Liver (tissue), 9 donors: ENCODE data around the gene SWI5. TPM values are rescaled to one million over a fixed set of nuclear protein-coding genes. Genes with fewer than 3 reads are reported as not detected.
"Not testable (repeated sequence)": the region's sequence is repeated elsewhere in the genome, so short reads cannot be mapped to it uniquely, and the experiment has no call there.

Experiments used
- DNase-seq: peaks from one replicate; pipeline ENCODE4 v3.0.0-alpha.2; 2017; ENCODE audit warnings: low spot score
- H3K27ac ChIP-seq, 2 donors: one replicate each; pipeline ENCODE4 v1.7.0; 2013; ENCODE audit warnings: inconsistent platforms in 2 of 2, low read length in 2 of 2, control low read depth in 1 of 2, low read depth in 1 of 2, mild to moderate bottlenecking in 1 of 2
- H3K27me3 ChIP-seq, 4 donors: one replicate each; pipeline versions ENCODE4 v1.6.1 to v1.7.0; 2013; ENCODE audit warnings: low read length in 3 of 4, inconsistent platforms in 1 of 4, mild to moderate bottlenecking in 1 of 4, moderate library complexity in 1 of 4; ENCODE audit not compliant: control insufficient read depth in 4 of 4, insufficient read depth in 4 of 4
- H3K36me3 ChIP-seq, 4 donors: one replicate each; pipeline versions ENCODE4 v1.6.1 to v1.7.0; 2013; ENCODE audit warnings: low read length in 3 of 4, mild to moderate bottlenecking in 3 of 4, low read depth in 1 of 4, moderate library complexity in 1 of 4; ENCODE audit not compliant: control insufficient read depth in 4 of 4, insufficient read depth in 3 of 4
- H3K4me1 ChIP-seq, 4 donors: one replicate each; pipeline versions ENCODE4 v1.6.1 to v1.7.0; 2013; ENCODE audit warnings: low read length in 3 of 4, mild to moderate bottlenecking in 3 of 4, moderate library complexity in 1 of 4; ENCODE audit not compliant: control insufficient read depth in 4 of 4, insufficient read depth in 4 of 4
- H3K4me3 ChIP-seq, 3 donors: one replicate each; pipeline versions ENCODE4 v1.6.1 to v1.7.0; 2013; ENCODE audit warnings: low read length in 3 of 3, control low read depth in 1 of 3, low read depth in 1 of 3, mild to moderate bottlenecking in 1 of 3
- H3K9ac ChIP-seq, 2 donors: one replicate each; pipeline ENCODE4 v1.7.0; 2013; ENCODE audit warnings: low read length in 2 of 2, mild to moderate bottlenecking in 2 of 2, moderate library complexity in 2 of 2, control low read depth in 1 of 2, low read depth in 1 of 2
- H3K9me3 ChIP-seq, 4 donors: one replicate each; pipeline versions ENCODE4 v1.6.1 to v1.7.0; 2013; ENCODE audit warnings: low read length in 3 of 4; ENCODE audit not compliant: control insufficient read depth in 4 of 4
- EGR1 ChIP-seq, 2 donors: IDR thresholded peaks; 2 replicates each; pipeline ENCODE4 v1.6.1; 2016 to 2018; ENCODE audit warnings: antibody characterized with exemption in 2 of 2, low read depth in 2 of 2
- FOXA1 ChIP-seq: IDR thresholded peaks from 2 replicates; pipeline ENCODE4 v1.6.1; 2016; ENCODE audit warnings: antibody characterized with exemption
- FOXA2 ChIP-seq: IDR thresholded peaks from 2 replicates; pipeline ENCODE4 v1.6.1; 2016; ENCODE audit warnings: antibody characterized with exemption
- GABPA ChIP-seq, 2 donors: IDR thresholded peaks in 1 of 2; conservative IDR thresholded peaks in 1 of 2; 2 replicates each; pipeline ENCODE4 v1.6.1; 2016; ENCODE audit warnings: antibody characterized with exemption in 2 of 2, mild to moderate bottlenecking in 1 of 2, moderate library complexity in 1 of 2
- HNF4A ChIP-seq, 2 donors: conservative IDR thresholded peaks; 2 replicates each; pipeline ENCODE4 v1.6.1; 2016; ENCODE audit warnings: antibody characterized with exemption in 2 of 2, mild to moderate bottlenecking in 2 of 2
- HNF4G ChIP-seq: IDR thresholded peaks from 2 replicates; pipeline ENCODE4 v1.6.1; 2016; ENCODE audit warnings: antibody characterized with exemption
- JUND ChIP-seq, 2 donors: IDR thresholded peaks; 2 replicates each; pipeline ENCODE4 v1.6.1; 2016; ENCODE audit warnings: antibody characterized with exemption in 2 of 2
- NR2F2 ChIP-seq: IDR thresholded peaks from 2 replicates; pipeline ENCODE4 v1.6.1; 2016; ENCODE audit warnings: antibody characterized with exemption
- RAD21 ChIP-seq, 2 donors: IDR thresholded peaks; 2 replicates each; pipeline ENCODE4 v1.6.1; 2016; ENCODE audit warnings: antibody characterized with exemption in 2 of 2, mild to moderate bottlenecking in 2 of 2
- RXRA ChIP-seq, 2 donors: IDR thresholded peaks; 2 replicates each; pipeline ENCODE4 v1.6.1; 2017 to 2018; ENCODE audit warnings: antibody characterized with exemption in 2 of 2, mild to moderate bottlenecking in 1 of 2
- SP1 ChIP-seq: IDR thresholded peaks from 2 replicates; pipeline ENCODE4 v1.6.1; 2018; ENCODE audit warnings: antibody characterized with exemption, mild to moderate bottlenecking
- TAF1 ChIP-seq: conservative IDR thresholded peaks from 2 replicates; pipeline ENCODE4 v1.6.1; 2016; ENCODE audit warnings: antibody characterized with exemption, mild to moderate bottlenecking
- YY1 ChIP-seq: IDR thresholded peaks from 2 replicates; pipeline ENCODE4 v1.6.1; 2016; ENCODE audit warnings: antibody characterized with exemption, mild to moderate bottlenecking
- WGBS: extraction: QIAGEN DNeasy Blood & Tissue Kit; methylation state at CpG from one replicate; pipeline ENCODE4 v1.1.7; 2013; 5-methylcytosine and 5-hydroxymethylcytosine counted together
- polyA plus RNA-seq, 2 donors: library from polyadenylated mRNA; stranded (reverse) in 1 of 2; unstranded in 1 of 2; fragments of 200-250 nt in 1 of 2; fragments of >200 nt in 1 of 2; fragmentation: Nextera tagmentation in 1 of 2; extraction: Ambion mirVana in 1 of 2; gene quantifications; one replicate each; pipeline versions ENCODE4 v1.2.1 to v1.2.3, GENCODE V29; 2013 to 2015
- total RNA-seq, 2 donors: library from RNA; depleted of rRNA; stranded (reverse); fragments of >200 nt; gene quantifications; one replicate each; pipeline ENCODE4 v1.2.3, GENCODE V29; 2014
- TF ChIP-seq, protein P1 (sequence below): IDR thresholded peaks from 2 replicates; pipeline ENCODE4 v1.6.1; 2016; ENCODE audit warnings: antibody characterized with exemption
- TF ChIP-seq, protein P2 (sequence below): fragments of 150-350 bp; IDR thresholded peaks from 2 replicates; pipeline ENCODE4 v1.5.1; 2017; ENCODE audit warnings: improper control_type of control experiment, low read depth, low read length; ENCODE audit not compliant: missing input control
- TF ChIP-seq, protein P3 (sequence below): IDR thresholded peaks from 2 replicates; pipeline ENCODE4 v1.6.1; 2016; ENCODE audit warnings: antibody characterized with exemption, mild to moderate bottlenecking
- TF ChIP-seq, protein P4 (sequence below): IDR thresholded peaks from 2 replicates; pipeline ENCODE4 v1.6.1; 2016; ENCODE audit warnings: antibody characterized with exemption
- TF ChIP-seq, protein P5 (sequence below): IDR thresholded peaks from 2 replicates; pipeline ENCODE4 v1.6.1; 2016; ENCODE audit warnings: antibody characterized with exemption
- donor health status: healthy.
- donor health status: healthy.
- donor health status: healthy.
- donor health status: healthy.
- donor health status: healthy.

The SWI5 gene
- total and polyA plus RNA-seq, 4 donors = 10.7 to 34.0 (median 16.2) TPM

DNA sequence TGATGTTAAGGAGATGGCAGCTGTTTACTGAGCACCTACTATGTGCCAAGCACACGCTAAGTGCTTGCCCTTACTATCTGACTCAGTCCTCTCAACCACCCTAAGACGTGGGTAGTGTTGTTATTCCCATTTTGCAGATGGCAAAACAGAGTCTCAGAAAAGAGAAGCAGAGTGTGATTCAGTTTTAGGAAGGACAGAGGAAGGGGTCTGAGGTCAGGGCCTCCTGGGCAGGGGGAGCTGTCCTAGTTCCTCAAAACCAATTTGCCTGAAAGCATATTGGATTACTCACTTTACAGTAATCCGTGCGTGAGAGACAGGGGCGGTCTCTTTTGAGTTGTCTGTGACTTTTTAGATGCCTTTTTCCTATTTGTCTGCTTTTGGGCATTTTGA is 49.7 kb upstream of the SWI5 start:
- no peak for DNase-seq
- no peak overlapping the region for H3K9ac ChIP-seq
- H3K4me1 ChIP-seq = no peaks in the 10 kb centered on the region
- H3K4me3 ChIP-seq = no peak overlapping the region
- H3K36me3 ChIP-seq = peaks cover 0 to 3% (median 0%) of the 10 kb centered on the region in 4 donors
- no peak overlapping the region for H3K27ac ChIP-seq
- H3K27me3 ChIP-seq = no peaks in the 10 kb centered on the region
- no peaks in the 10 kb centered on the region for H3K9me3 ChIP-seq
- 87% methylated on average over 5 of the region's 5 CpGs for WGBS
- TF ChIP-seq RXRA (IDR thresholded peaks at IDR 0.05) (no peak), JUND (IDR thresholded peaks at IDR 0.05) (no peak), EGR1 (IDR thresholded peaks at IDR 0.05; ENCODE audit: low read depth in 2 of 2) (no peak), GABPA (IDR thresholded peaks at IDR 0.05 in 1 of 2, conservative IDR thresholded peaks at IDR 0.05 in 1 of 2) (no peak), SP1 (no peak), YY1 (no peak), TAF1 (no peak), NR2F2 (no peak), HNF4G (no peak), FOXA2 (no peak), RAD21 (IDR thresholded peaks at IDR 0.05) (no peak), HNF4A (conservative IDR thresholded peaks at IDR 0.05) (no peak), FOXA1 (no peak)
- TF ChIP-seq, protein P1, sequence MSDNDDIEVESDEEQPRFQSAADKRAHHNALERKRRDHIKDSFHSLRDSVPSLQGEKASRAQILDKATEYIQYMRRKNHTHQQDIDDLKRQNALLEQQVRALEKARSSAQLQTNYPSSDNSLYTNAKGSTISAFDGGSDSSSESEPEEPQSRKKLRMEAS = no peak
- TF ChIP-seq, protein P2, sequence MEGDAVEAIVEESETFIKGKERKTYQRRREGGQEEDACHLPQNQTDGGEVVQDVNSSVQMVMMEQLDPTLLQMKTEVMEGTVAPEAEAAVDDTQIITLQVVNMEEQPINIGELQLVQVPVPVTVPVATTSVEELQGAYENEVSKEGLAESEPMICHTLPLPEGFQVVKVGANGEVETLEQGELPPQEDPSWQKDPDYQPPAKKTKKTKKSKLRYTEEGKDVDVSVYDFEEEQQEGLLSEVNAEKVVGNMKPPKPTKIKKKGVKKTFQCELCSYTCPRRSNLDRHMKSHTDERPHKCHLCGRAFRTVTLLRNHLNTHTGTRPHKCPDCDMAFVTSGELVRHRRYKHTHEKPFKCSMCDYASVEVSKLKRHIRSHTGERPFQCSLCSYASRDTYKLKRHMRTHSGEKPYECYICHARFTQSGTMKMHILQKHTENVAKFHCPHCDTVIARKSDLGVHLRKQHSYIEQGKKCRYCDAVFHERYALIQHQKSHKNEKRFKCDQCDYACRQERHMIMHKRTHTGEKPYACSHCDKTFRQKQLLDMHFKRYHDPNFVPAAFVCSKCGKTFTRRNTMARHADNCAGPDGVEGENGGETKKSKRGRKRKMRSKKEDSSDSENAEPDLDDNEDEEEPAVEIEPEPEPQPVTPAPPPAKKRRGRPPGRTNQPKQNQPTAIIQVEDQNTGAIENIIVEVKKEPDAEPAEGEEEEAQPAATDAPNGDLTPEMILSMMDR = no peak
- TF ChIP-seq, protein P3, sequence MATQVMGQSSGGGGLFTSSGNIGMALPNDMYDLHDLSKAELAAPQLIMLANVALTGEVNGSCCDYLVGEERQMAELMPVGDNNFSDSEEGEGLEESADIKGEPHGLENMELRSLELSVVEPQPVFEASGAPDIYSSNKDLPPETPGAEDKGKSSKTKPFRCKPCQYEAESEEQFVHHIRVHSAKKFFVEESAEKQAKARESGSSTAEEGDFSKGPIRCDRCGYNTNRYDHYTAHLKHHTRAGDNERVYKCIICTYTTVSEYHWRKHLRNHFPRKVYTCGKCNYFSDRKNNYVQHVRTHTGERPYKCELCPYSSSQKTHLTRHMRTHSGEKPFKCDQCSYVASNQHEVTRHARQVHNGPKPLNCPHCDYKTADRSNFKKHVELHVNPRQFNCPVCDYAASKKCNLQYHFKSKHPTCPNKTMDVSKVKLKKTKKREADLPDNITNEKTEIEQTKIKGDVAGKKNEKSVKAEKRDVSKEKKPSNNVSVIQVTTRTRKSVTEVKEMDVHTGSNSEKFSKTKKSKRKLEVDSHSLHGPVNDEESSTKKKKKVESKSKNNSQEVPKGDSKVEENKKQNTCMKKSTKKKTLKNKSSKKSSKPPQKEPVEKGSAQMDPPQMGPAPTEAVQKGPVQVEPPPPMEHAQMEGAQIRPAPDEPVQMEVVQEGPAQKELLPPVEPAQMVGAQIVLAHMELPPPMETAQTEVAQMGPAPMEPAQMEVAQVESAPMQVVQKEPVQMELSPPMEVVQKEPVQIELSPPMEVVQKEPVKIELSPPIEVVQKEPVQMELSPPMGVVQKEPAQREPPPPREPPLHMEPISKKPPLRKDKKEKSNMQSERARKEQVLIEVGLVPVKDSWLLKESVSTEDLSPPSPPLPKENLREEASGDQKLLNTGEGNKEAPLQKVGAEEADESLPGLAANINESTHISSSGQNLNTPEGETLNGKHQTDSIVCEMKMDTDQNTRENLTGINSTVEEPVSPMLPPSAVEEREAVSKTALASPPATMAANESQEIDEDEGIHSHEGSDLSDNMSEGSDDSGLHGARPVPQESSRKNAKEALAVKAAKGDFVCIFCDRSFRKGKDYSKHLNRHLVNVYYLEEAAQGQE = no peak
- TF ChIP-seq, protein P4, sequence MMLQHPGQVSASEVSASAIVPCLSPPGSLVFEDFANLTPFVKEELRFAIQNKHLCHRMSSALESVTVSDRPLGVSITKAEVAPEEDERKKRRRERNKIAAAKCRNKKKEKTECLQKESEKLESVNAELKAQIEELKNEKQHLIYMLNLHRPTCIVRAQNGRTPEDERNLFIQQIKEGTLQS = no peak
- TF ChIP-seq, protein P5, sequence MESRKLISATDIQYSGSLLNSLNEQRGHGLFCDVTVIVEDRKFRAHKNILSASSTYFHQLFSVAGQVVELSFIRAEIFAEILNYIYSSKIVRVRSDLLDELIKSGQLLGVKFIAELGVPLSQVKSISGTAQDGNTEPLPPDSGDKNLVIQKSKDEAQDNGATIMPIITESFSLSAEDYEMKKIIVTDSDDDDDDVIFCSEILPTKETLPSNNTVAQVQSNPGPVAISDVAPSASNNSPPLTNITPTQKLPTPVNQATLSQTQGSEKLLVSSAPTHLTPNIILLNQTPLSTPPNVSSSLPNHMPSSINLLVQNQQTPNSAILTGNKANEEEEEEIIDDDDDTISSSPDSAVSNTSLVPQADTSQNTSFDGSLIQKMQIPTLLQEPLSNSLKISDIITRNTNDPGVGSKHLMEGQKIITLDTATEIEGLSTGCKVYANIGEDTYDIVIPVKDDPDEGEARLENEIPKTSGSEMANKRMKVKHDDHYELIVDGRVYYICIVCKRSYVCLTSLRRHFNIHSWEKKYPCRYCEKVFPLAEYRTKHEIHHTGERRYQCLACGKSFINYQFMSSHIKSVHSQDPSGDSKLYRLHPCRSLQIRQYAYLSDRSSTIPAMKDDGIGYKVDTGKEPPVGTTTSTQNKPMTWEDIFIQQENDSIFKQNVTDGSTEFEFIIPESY = no peak

DNA sequence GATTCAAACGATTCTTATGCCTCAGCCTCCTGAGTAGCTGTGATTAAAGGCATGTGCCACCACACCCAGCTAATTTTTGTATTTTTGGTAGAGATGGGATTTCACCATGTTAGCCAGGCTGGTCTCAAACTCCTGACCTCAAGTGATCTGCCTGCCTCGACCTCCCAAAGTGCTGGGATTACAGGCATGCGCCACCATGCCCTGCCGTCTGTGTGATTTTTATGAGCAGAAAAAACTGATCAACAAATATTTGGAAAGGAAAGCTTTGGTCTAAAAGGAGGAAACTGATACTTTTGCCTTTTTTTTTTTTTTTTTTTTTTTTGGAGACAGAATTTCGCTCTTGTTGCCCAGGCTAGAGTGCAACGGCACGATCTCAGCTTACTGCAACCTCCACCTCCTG is 45.2 kb upstream of the SWI5 start:
- WGBS = 84% methylated on average over 7 of the region's 7 CpGs

More for the DNA sequence above, 45.2 kb upstream of the SWI5 start:
- not testable (repeated sequence) for H3K9me3 ChIP-seq, H3K4me3 ChIP-seq, H3K27me3 ChIP-seq, H3K4me1 ChIP-seq, H3K27ac ChIP-seq, DNase-seq, H3K9ac ChIP-seq, H3K36me3 ChIP-seq
